Measurements from ENCODE around the gene C2orf72.

The C2orf72 gene

DNA sequence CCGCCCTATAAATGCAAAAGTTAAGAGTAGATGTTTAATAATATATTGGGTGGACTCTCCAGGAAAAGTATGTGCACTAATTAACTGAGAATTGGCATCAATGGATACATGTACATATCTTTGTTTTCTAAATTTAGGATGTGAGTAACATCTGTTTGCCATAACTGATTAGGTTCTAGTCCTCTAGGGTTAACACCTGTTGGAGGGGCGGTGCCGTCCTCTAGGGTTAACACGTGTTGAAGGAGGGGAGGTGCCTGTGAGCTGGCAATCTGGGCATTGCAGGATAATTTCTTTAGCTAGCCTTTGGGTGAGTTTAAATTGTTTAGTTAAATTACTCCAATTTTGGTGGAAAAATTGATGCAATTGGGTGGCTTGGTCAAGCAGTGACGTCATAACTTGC lies 56.6 kb downstream of the C2orf72 start:
- no peak for DNase-seq

DNA sequence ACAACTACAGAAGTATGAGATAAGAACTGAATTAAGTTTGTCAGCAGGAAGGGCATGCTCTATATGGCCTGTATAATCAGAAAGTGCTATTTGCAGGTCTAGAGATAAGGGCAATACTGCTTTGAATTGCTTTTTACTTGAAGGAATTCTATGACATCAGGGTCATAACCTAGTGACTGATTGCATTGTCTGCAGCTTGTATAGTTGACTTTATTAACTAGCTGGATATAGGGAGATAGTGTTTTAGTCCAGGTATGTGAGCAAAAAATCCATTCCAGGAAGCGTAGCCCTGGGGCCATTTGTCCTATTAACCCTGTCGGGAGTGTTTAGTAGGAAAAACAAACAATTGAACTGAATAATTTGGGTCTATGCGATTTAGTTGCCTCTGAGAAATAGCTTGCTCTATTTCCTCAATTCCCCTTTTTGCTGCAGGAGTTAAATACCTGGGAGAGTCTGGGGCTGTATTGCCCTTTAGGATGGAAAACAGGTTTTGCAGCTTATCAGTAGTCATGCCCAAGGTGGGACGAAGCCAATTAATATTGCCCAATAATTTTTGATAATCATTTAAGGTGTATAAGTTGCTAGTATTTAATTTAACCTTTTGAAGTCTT lies 57.5 kb downstream of the C2orf72 start:
- no peak for DNase-seq
